Erythroblast (primary cell): ENCODE data around the gene NUP210.
A peak's percentile ranks its signal among the peaks of the same experiment; 100 is the strongest.

Experiments
- DNase-seq, 2 experiments: peaks; one replicate each; lab custom pipeline; 2025; lab: John Stamatoyannopoulos, UW
- GATA1 ChIP-seq: IDR thresholded peaks from 2 replicates; pipeline ENCODE4 v1.6.1; 2011; ENCODE audit warnings: low read depth, mild to moderate bottlenecking, control low read depth, low read length, moderate library complexity
- POLR2A ChIP-seq: IDR thresholded peaks from 2 replicates; pipeline ENCODE4 v1.6.1; 2011; ENCODE audit warnings: mild to moderate bottlenecking, low read length

The NUP210 gene

GRCh38 chr3:13289771-13290285 lies 130.3 kb downstream of the NUP210 start:
- no peak for DNase-seq
- TF ChIP-seq POLR2A (no peak), GATA1 (no peak)

- DNase-seq = no peak
- TF ChIP-seq GATA1 (no peak), POLR2A (no peak)
Measured at GRCh38 chr3:13288732-13289718, 131.1 kb downstream of the NUP210 start.

DNA sequence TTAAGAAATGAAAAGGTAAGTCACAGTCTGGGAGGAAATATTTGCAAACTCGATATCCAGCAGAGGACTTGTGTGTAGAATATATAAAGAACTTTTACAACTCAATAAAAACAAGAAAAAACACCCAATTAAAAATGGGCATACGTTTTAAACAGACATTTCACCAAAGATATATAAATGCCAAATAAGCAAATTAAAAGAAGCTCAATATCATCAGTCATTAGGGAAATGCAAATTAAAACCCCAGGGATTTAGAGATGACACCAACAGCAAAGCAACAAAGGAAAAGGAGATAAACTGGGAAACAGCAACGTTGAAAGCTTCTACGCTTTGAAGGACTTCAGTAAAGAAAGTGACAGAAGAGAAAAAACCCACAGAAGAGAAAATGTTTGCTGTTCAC lies 132.3 kb downstream of the NUP210 start:
- DNase-seq = no peak
- TF ChIP-seq POLR2A = no peak
- no peak for TF ChIP-seq GATA1

- DNase-seq = no peak
- TF ChIP-seq GATA1 = no peak
- TF ChIP-seq POLR2A = no peak
Measured at GRCh38 chr3:13286873-13287272, 133.2 kb downstream of the NUP210 start.

- TF ChIP-seq POLR2A (no peak), GATA1 (no peak)
- no peak for DNase-seq
Measured at GRCh38 chr3:13285007-13285567, 135.0 kb downstream of the NUP210 start.

DNA sequence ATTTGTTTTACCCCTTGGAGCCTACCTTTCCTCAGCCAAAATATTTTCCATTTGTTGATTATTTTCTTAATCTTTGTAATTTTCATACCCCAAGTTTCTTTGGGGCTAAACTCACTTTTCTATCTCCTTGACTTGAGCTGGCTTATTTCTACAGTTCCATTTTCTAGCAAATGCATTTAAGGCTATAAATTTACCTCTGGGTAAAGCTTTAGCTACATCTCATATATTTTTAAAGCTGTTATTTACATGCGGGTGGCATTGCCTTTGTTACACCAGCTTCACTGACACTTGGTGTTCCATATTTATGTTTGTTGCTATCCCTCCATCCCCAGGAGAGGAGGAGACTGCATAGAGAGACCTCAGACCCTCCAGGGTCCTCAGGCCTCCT lies 136.3 kb downstream of the NUP210 start:
- no peak for TF ChIP-seq GATA1
- TF ChIP-seq POLR2A = no peak
- no peak for DNase-seq

DNA sequence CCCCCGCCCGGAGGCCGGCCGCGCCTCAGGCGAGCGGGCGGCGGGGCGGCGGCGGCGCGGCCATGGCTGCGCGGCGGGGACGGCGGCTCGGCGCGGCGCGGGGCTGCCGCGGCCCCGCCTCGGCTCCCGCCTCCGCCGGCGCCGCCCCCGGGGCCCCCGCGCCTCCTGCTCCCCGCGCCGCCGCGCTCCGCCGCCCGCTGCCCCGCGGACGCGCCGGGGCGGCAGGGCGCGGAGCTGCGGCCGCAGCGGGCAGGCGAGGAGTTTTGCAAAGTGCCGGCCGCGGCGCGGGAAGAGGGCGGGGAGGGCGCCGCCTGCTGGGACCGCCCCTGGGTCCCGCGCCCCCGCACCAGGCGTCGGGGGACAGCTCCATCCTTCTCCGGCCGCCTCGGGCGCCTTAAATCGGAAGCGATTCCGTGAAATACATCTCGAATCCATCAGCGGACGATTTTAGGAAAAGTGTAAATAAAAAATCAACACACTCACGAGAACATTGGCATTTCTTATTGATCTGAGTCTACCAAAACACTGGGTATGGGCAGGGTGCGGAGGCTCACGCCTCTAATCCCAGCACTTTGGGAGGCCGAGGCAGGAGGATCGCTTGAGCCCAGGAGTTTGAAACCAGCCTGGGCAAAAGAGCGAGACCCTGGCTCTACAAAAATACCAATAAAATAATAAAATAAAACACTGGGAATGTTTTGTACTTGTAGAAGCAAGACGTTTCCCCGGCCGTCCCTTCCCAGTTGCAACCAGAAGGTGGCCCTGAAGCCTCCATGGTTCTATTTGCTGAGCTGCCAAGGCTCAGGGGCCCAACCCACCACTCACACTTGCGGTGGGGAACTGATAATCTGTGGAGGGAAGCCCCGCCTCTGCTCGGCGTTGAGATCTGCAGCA lies 136.9 kb downstream of the NUP210 start:
- DNase-seq = peak; percentile 25 to 46
- TF ChIP-seq GATA1 (no peak), POLR2A (no peak)

DNA sequence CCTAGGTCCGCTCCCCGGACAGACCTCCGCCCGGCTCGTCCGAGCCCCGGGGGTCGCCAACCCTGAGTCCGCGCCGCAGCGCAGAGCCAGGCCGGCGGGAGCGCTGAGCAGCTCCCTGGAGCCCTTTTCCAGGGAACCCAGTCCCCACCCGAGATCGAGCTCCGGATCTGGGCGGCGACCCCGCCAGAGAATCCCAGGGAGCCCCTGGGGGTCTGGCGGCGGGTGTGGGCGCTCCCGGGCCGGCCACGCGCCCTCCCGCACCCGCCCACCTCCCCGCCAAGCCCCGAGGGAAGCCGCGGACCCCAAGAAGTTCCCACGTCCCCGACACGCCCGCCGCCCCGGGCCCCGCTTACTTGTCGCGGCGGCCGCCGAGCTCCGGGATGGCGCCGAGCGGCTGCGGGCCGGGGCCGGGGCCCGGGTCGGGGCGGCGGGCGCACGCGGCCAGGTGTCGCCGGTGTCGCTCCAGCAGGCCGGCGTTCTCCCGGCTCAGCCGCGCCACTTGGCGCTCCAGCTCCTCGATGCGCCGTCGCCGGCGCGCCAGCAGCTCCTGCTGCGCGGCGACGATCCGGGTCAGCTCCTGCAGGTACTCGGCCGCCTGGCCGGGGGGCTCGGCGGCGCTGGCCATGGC lies 137.7 kb downstream of the NUP210 start:
- no peak for TF ChIP-seq POLR2A

DNA sequence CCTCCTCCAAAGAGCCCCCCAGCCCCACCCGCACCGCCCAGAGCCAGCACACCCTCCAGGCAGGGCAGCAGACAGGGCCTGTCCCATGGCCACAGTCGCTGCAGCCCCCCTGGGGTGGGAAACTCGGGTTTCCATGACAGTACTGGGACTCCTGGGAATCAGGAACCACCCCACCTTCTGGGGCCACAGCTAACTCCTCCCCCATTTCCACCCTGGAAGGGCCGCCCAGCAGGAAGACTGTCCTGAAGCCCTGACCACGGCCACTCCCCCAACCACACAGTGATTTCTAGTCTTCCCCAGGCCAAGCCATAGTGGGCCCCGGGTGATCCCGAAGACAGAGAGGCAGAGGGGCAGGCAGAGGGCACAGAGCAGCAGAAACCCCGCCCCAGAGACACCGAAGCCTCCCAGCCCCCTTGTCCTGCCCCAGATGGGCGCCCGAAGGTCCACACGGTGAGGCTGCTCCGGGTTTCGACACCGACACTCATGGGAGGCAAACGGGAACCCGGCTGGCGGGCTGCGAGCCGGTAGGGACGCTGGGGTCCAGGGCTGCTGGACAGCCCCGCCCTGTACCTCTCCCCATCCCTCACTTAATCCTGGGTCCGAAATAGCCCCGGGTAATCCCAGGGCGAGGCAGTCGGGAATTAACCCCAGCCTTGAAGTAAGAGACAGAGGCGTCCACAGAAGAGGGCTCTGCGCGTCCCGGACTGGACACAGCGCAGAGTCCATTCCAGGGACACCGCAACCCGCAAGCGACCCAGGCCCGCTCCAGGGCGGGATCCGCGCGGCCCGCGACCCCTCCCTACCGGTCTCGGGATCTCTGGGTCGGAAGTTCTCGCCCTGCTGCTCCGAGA lies 138.4 kb downstream of the NUP210 start:
- no peak for TF ChIP-seq GATA1
- no peak for DNase-seq

More for the DNA sequence above, 137.7 kb downstream of the NUP210 start:
- DNase-seq = no peak

- TF ChIP-seq GATA1 (no peak), POLR2A (no peak)
- no peak for DNase-seq
Measured at GRCh38 chr3:13280811-13281506, 139.2 kb downstream of the NUP210 start.

GRCh38 chr3:13280122-13280790 lies 139.9 kb downstream of the NUP210 start:
- TF ChIP-seq GATA1 = no peak
- no peak for TF ChIP-seq POLR2A
- DNase-seq = no peak

- TF ChIP-seq GATA1 = no peak
- TF ChIP-seq POLR2A = no peak
- no peak for DNase-seq
Measured at GRCh38 chr3:13279532-13279910, 140.6 kb downstream of the NUP210 start.
